Measurements from ENCODE around the gene STYX. TPM values are rescaled to one million over a fixed set of nuclear protein-coding genes. Genes with fewer than 3 reads are reported as not detected.

Gene STYX
- total and polyA plus RNA-seq, 2 of the 8 experiments (the other 6 are each of a cell fraction or from before 2014, with no cell fraction given) = 8.3 to 29.0 TPM

DNA sequence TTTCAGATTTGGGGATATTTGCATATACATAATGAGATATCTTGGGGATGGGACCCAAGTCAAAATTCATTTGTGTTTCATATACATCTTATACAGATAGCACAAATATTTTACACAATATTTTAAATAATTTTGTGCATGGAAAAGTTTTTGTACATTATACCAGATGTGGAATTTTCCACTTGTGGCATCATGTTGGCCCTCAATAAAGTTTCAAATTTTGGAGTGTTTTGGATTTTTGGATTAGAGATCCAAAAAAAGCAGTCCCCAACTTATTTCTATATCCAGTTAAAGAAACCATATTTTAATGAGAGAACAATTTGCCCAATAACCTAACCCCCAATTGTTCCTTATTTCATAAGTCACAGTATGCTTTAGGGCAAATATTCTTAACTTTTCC, 56.9 kb downstream of the STYX start:
- no peaks in the 10 kb centered on the region for H3K27me3 ChIP-seq (replicated peaks in 1 of 4; ENCODE audit: control insufficient read depth in 3 of 4, extremely low read depth in 1 of 4, insufficient read depth in 3 of 4, low read length in 3 of 4)
- no peak overlapping the region for H4K91ac ChIP-seq (replicated peaks; ENCODE audit: insufficient read length, low read length)
- no peak overlapping the region for H3K4ac ChIP-seq (replicated peaks; ENCODE audit: insufficient read length, low read depth, low read length)
- H3K27ac ChIP-seq (ENCODE audit: low read depth, low read length) = no peak overlapping the region
- H3K79me1 ChIP-seq (ENCODE audit: low read depth, low read length) = no peaks in the 10 kb centered on the region
- no peak overlapping the region for H4K5ac ChIP-seq (ENCODE audit: insufficient read length, low read depth, low read length)
- no peak overlapping the region for H2BK120ac ChIP-seq (replicated peaks; ENCODE audit: low read depth, low read length)
- H4K8ac ChIP-seq (ENCODE audit: extremely low read depth, insufficient read depth, low read length) = no peak overlapping the region
- H3K56ac ChIP-seq (replicated peaks; ENCODE audit: insufficient read length, low read depth, low read length) = no peak overlapping the region
- H3K36me3 ChIP-seq (ENCODE audit: control insufficient read depth in 2 of 4, insufficient read depth in 4 of 4, low read length in 3 of 4) = peaks cover 0 to 21% (median 0%) of the 10 kb centered on the region in 4 experiments; a peak in 3 of 8 replicates
- H4K20me1 ChIP-seq (replicated peaks in 1 of 2; ENCODE audit: control insufficient read depth in 1 of 2, insufficient read depth in 2 of 2, low read length in 2 of 2) = no peaks in the 10 kb centered on the region
- H3K4me1 ChIP-seq (replicated peaks in 1 of 4; ENCODE audit: control insufficient read depth in 3 of 4, insufficient read depth in 4 of 4, low read length in 3 of 4) = peaks cover 0 to 2% (median 0%) of the 10 kb centered on the region in 4 experiments; a peak in 3 of 7 replicates
- H2BK12ac ChIP-seq (ENCODE audit: low read depth, low read length) = no peak overlapping the region
- H2BK15ac ChIP-seq (ENCODE audit: low read length) = no peak overlapping the region
- no peak overlapping the region for H3K4me3 ChIP-seq (ENCODE audit: extremely low read depth in 1 of 4, insufficient read depth in 2 of 4, low read depth in 3 of 4, low read length in 4 of 4)
- no peak overlapping the region for H3K9ac ChIP-seq (replicated peaks in 1 of 4; ENCODE audit: extremely low read depth in 1 of 4, low read depth in 3 of 4, low read length in 3 of 4)
- H3K14ac ChIP-seq (ENCODE audit: insufficient read length) = no peak overlapping the region
- H2BK5ac ChIP-seq (ENCODE audit: low read depth, low read length) = no peak overlapping the region
- no peak overlapping the region for H2AFZ ChIP-seq (ENCODE audit: low read length)
- H3K4me2 ChIP-seq (ENCODE audit: insufficient read depth in 1 of 2, low read depth in 2 of 2, low read length in 2 of 2) = no peak overlapping the region
- FAIRE-seq = no peak
- CTCF ChIA-PET (ENCODE audit: partially characterized antibody) = interaction anchor here (1.2 kb wide), 1 partner anchor 232 kb away, joined by 3 read pairs; no protein-coding TSS in a partner anchor
- H3K23me2 ChIP-seq (ENCODE audit: low read depth, low read length) = 0 out of 2 replicates have a peak, but pooled peaks cover 3% of the 10 kb centered on the region
- H3K79me2 ChIP-seq (ENCODE audit: control insufficient read depth in 1 of 2, insufficient read depth in 2 of 2, low read length in 2 of 2) = peaks cover 0 to 46% of the 10 kb centered on the region in 2 experiments; a peak in 2 of 4 replicates
- no peak overlapping the region for H3K23ac ChIP-seq (ENCODE audit: insufficient read length)
- no peak overlapping the region for H3K18ac ChIP-seq (ENCODE audit: extremely low read depth, low read length)
- H3K9me3 ChIP-seq (ENCODE audit: insufficient read depth in 2 of 2, low read depth in 1 of 2, low read length in 1 of 2) = no peaks in the 10 kb centered on the region
- no peak overlapping the region for H2AK5ac ChIP-seq (ENCODE audit: low read depth, low read length)
- POLR2A ChIA-PET (ENCODE audit: partially characterized antibody) = interaction anchor here (0.8 kb wide), 1 partner anchor 10 kb away, joined by 3 read pairs; no protein-coding TSS in a partner anchor
- no peak for DNase-seq (ENCODE audit: low read depth in 1 of 2, low spot score in 2 of 2)
- H2BK20ac ChIP-seq (ENCODE audit: low read length) = no peak overlapping the region
- no peak for TF ChIP-seq SIRT6 (IDR thresholded peaks at IDR 0.05; ENCODE audit: low read length)
- TF ChIP-seq, protein P1, sequence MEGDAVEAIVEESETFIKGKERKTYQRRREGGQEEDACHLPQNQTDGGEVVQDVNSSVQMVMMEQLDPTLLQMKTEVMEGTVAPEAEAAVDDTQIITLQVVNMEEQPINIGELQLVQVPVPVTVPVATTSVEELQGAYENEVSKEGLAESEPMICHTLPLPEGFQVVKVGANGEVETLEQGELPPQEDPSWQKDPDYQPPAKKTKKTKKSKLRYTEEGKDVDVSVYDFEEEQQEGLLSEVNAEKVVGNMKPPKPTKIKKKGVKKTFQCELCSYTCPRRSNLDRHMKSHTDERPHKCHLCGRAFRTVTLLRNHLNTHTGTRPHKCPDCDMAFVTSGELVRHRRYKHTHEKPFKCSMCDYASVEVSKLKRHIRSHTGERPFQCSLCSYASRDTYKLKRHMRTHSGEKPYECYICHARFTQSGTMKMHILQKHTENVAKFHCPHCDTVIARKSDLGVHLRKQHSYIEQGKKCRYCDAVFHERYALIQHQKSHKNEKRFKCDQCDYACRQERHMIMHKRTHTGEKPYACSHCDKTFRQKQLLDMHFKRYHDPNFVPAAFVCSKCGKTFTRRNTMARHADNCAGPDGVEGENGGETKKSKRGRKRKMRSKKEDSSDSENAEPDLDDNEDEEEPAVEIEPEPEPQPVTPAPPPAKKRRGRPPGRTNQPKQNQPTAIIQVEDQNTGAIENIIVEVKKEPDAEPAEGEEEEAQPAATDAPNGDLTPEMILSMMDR (IDR thresholded peaks at IDR 0.05; ENCODE audit: control extremely low read depth in 1 of 3, insufficient read depth in 1 of 3, low read depth in 1 of 3, low read length in 3 of 3) = no peak
- TF ChIP-seq ZNF274 (IDR thresholded peaks at IDR 0.05; ENCODE audit: borderline replicate concordance, extremely low read depth, low read length) = no peak
- no peak for TF ChIP-seq SIX5 (IDR thresholded peaks at IDR 0.05; ENCODE audit: low read depth, low read length)
- no peak for TF ChIP-seq SP2 (IDR thresholded peaks at IDR 0.05; ENCODE audit: low read length)
- TF ChIP-seq, protein P2, sequence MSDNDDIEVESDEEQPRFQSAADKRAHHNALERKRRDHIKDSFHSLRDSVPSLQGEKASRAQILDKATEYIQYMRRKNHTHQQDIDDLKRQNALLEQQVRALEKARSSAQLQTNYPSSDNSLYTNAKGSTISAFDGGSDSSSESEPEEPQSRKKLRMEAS (IDR thresholded peaks at IDR 0.05) = no peak
- TF ChIP-seq EGR1 (IDR thresholded peaks at IDR 0.05; ENCODE audit: borderline replicate concordance, low read depth, low read length) = no peak
- no peak for TF ChIP-seq SIN3A (conservative IDR thresholded peaks at IDR 0.05 in 1 of 2, IDR thresholded peaks at IDR 0.05 in 1 of 2; ENCODE audit: low read depth in 1 of 2, low read length in 2 of 2)
- TF ChIP-seq RAD21 (IDR thresholded peaks at IDR 0.05 in 1 of 2, conservative IDR thresholded peaks at IDR 0.05 in 1 of 2; ENCODE audit: low read depth in 2 of 2, low read length in 2 of 2) = no peak
- no peak for TF ChIP-seq EZH2 (IDR thresholded peaks at IDR 0.05; ENCODE audit: low read depth, low read length, severe bottlenecking)
- no peak for TF ChIP-seq KDM1A (IDR thresholded peaks at IDR 0.05; ENCODE audit: borderline replicate concordance, low read length)

All from H1 (cell line).